ENCODE results near the gene AURKB. TPM values are rescaled to one million over a fixed set of nuclear protein-coding genes. Genes with fewer than 3 reads are reported as not detected.
A peak's percentile ranks its signal among the peaks of the same experiment; 100 is the strongest.
"Not testable (repeated sequence)": the region's sequence is repeated elsewhere in the genome, so short reads cannot be mapped to it uniquely, and the experiment has no call there.

AURKB gene
- total RNA-seq, 6 donors from 2014 or later: 1.8 to 8.1 (median 5.3) TPM; not detected in 1

- TF ChIP-seq EP300 (IDR thresholded peaks at IDR 0.05) (no peak), POLR2AphosphoS5 (IDR thresholded peaks at IDR 0.05) (no peak), CTCF (IDR thresholded peaks at IDR 0.05) (no peak), POLR2A (IDR thresholded peaks at IDR 0.05) (no peak)
- Histone ChIP-seq H3K36me3 (peaks cover 0 to 52% (median 21%) of the 10 kb centered on the region in 4 donors), H3K4me3 (no peak overlapping the region), H3K4me1 (no peaks in the 10 kb centered on the region), H3K9me3 (no peaks in the 10 kb centered on the region), H3K27me3 (no peaks in the 10 kb centered on the region), H3K27ac (no peak overlapping the region)
- no peak for DNase-seq
- ATAC-seq (ENCODE audit: low FRiP score in 2 of 2): no peak
- WGBS, 2 donors: 97 to 99% methylated on average over 6 to 9 of the region's 9 CpGs
Measured at GRCh38 chr17:8255499-8255898, 45.1 kb upstream of the AURKB start.

- ATAC-seq (ENCODE audit: low FRiP score in 2 of 2) (no peak), DNase-seq (peak in 1 of 2 donors; percentile 65)
- H3K4me1 ChIP-seq: peaks cover under 1 to 5% (median 2%) of the 10 kb centered on the region in 4 donors
- H3K27me3 ChIP-seq: no peaks in the 10 kb centered on the region
- peaks cover 0 to 48% (median 19%) of the 10 kb centered on the region in 4 donors for H3K36me3 ChIP-seq
- H3K27ac ChIP-seq: no peak overlapping the region
- no peaks in the 10 kb centered on the region for H3K9me3 ChIP-seq
- 93 to 95% methylated on average over 11 of the region's 11 CpGs for WGBS, 2 donors
- H3K4me3 ChIP-seq: no peak overlapping the region
- TF ChIP-seq EP300 (IDR thresholded peaks at IDR 0.05) (no peak), CTCF (IDR thresholded peaks at IDR 0.05) (no peak), POLR2A (IDR thresholded peaks at IDR 0.05) (no peak), POLR2AphosphoS5 (IDR thresholded peaks at IDR 0.05) (no peak)
Measured at GRCh38 chr17:8254881-8255280, 44.5 kb upstream of the AURKB start.

- 62 to 81% methylated on average over 5 to 8 of the region's 8 CpGs for WGBS, 2 donors
- peak in 1 of 2 donors; percentile 25 for DNase-seq
- Histone ChIP-seq H3K9me3 (no peaks in the 10 kb centered on the region), H3K4me1 (peaks cover 6 to 12% (median 8%) of the 10 kb centered on the region in 4 donors), H3K36me3 (peaks cover 0 to 48% (median 19%) of the 10 kb centered on the region in 4 donors), H3K4me3 (no peak overlapping the region), H3K27ac (no peak overlapping the region), H3K27me3 (no peaks in the 10 kb centered on the region)
- peak in 1 of 2 donors; percentile 47 for ATAC-seq (ENCODE audit: low FRiP score in 2 of 2)
- TF ChIP-seq EP300 (IDR thresholded peaks at IDR 0.05) (no peak), CTCF (IDR thresholded peaks at IDR 0.05) (peak in 1 of 6 experiments; percentile 60), POLR2AphosphoS5 (IDR thresholded peaks at IDR 0.05) (no peak), POLR2A (IDR thresholded peaks at IDR 0.05) (no peak)
Measured at GRCh38 chr17:8253801-8254200, 43.4 kb upstream of the AURKB start.

- H3K4me3 ChIP-seq; H3K27me3 ChIP-seq; H3K27ac ChIP-seq; H3K9me3 ChIP-seq; DNase-seq; ATAC-seq (ENCODE audit: low FRiP score in 2 of 2): not testable (repeated sequence)
- Histone ChIP-seq H3K4me1 (peaks cover 6 to 22% (median 14%) of the 10 kb centered on the region in 4 donors), H3K36me3 (peaks cover 0 to 27% (median 11%) of the 10 kb centered on the region in 4 donors)
- WGBS, 2 donors: 58 to 89% methylated on average over 2 of the region's 2 CpGs
Measured at GRCh38 chr17:8251411-8251810, 41.0 kb upstream of the AURKB start.

- 10 to 14% methylated on average over 10 of the region's 10 CpGs for WGBS, 2 donors
- H3K9me3 ChIP-seq: no peaks in the 10 kb centered on the region
- no peak for DNase-seq
- H3K27me3 ChIP-seq: no peaks in the 10 kb centered on the region
- peaks cover 6 to 22% (median 15%) of the 10 kb centered on the region in 4 donors for H3K4me1 ChIP-seq
- H3K36me3 ChIP-seq: peaks cover 0 to 17% (median 5%) of the 10 kb centered on the region in 4 donors
- no peak for ATAC-seq (ENCODE audit: low FRiP score in 2 of 2)
- peak overlapping the region; percentile 61 to 90 (median 73) for H3K4me3 ChIP-seq
- H3K27ac ChIP-seq: peak overlapping the region; percentile 96 to 99 (median 98)
- no peak for TF ChIP-seq POLR2A (IDR thresholded peaks at IDR 0.05)
- TF ChIP-seq CTCF (IDR thresholded peaks at IDR 0.05): no peak
- no peak for TF ChIP-seq EP300 (IDR thresholded peaks at IDR 0.05)
- TF ChIP-seq POLR2AphosphoS5 (IDR thresholded peaks at IDR 0.05): no peak
Measured at GRCh38 chr17:8249621-8250500, 39.5 kb upstream of the AURKB start.

Data from upper lobe of left lung (tissue), 6 donors.